ENCODE measurements around the gene ITGB2.

DNA sequence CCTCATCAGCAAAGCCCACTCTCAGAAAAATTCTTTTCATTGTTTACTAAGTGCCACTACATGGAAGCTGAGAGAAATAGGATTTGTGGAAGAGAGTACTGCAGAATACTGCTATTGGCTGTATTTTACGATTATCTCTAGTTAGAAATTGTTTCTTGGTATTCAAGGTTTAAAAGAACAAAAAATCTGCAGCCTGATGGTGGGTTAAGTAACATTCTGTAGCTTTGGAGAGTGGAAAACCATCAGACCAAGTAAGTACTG, 74.5 kb downstream of the ITGB2 start:
- TF ChIP-seq EZH2phosphoT487 (IDR thresholded peaks at IDR 0.05; ENCODE audit: low read depth): no peak
- TF ChIP-seq, protein P1, sequence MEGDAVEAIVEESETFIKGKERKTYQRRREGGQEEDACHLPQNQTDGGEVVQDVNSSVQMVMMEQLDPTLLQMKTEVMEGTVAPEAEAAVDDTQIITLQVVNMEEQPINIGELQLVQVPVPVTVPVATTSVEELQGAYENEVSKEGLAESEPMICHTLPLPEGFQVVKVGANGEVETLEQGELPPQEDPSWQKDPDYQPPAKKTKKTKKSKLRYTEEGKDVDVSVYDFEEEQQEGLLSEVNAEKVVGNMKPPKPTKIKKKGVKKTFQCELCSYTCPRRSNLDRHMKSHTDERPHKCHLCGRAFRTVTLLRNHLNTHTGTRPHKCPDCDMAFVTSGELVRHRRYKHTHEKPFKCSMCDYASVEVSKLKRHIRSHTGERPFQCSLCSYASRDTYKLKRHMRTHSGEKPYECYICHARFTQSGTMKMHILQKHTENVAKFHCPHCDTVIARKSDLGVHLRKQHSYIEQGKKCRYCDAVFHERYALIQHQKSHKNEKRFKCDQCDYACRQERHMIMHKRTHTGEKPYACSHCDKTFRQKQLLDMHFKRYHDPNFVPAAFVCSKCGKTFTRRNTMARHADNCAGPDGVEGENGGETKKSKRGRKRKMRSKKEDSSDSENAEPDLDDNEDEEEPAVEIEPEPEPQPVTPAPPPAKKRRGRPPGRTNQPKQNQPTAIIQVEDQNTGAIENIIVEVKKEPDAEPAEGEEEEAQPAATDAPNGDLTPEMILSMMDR (IDR thresholded peaks at IDR 0.05; ENCODE audit: low read depth, low read length): no peak

Data from OCI-LY3 (cell line).